ENCODE results near the gene FGF5.
"Not testable (repeated sequence)": the region's sequence is repeated elsewhere in the genome, so short reads cannot be mapped to it uniquely, and the experiment has no call there.

Gene FGF5

GRCh38 chr4:80271801-80272200 is 5.3 kb downstream of the FGF5 start:
- no peaks in the 10 kb centered on the region for H3K4me1 ChIP-seq (ENCODE audit: low read depth, poor library complexity, severe bottlenecking)
- no peak overlapping the region for H3K4me3 ChIP-seq (IDR thresholded peaks at IDR 0.05; ENCODE audit: insufficient read depth, low read depth, low read length)
- no peaks in the 10 kb centered on the region for H3K27me3 ChIP-seq (ENCODE audit: insufficient read depth, low read depth)
- H3K27ac ChIP-seq, result no peak overlapping the region
- H3K79me2 ChIP-seq (ENCODE audit: insufficient read depth, low read depth), result no peaks in the 10 kb centered on the region
- no peaks in the 10 kb centered on the region for H4K20me1 ChIP-seq (ENCODE audit: insufficient read depth)
- TF ChIP-seq CTCF (conservative IDR thresholded peaks at IDR 0.05; ENCODE audit: low read depth, low read length), result no peak
- H2AFZ ChIP-seq (ENCODE audit: low read depth), result no peak overlapping the region
- no peak overlapping the region for H3K4me2 ChIP-seq
- no peaks in the 10 kb centered on the region for H3K36me3 ChIP-seq (ENCODE audit: insufficient read depth)
- H3K9ac ChIP-seq, result no peak overlapping the region

- H3K36me3 ChIP-seq (ENCODE audit: insufficient read depth), result no peaks in the 10 kb centered on the region
- no peaks in the 10 kb centered on the region for H3K79me2 ChIP-seq (ENCODE audit: insufficient read depth, low read depth)
- H3K27me3 ChIP-seq (ENCODE audit: insufficient read depth, low read depth), result no peaks in the 10 kb centered on the region
- no peak overlapping the region for H3K4me3 ChIP-seq (IDR thresholded peaks at IDR 0.05; ENCODE audit: insufficient read depth, low read depth, low read length)
- no peak for TF ChIP-seq CTCF (conservative IDR thresholded peaks at IDR 0.05; ENCODE audit: low read depth, low read length)
- no peak overlapping the region for H3K4me2 ChIP-seq
- H2AFZ ChIP-seq (ENCODE audit: low read depth), result no peak overlapping the region
- no peak overlapping the region for H3K9ac ChIP-seq
- no peak overlapping the region for H3K27ac ChIP-seq
- no peaks in the 10 kb centered on the region for H4K20me1 ChIP-seq (ENCODE audit: insufficient read depth)
- H3K4me1 ChIP-seq (ENCODE audit: low read depth, poor library complexity, severe bottlenecking), result no peaks in the 10 kb centered on the region
These were observed 10.5 kb downstream of the FGF5 start for GRCh38 chr4:80276931-80277330.

GRCh38 chr4:80279751-80280150 is 13.3 kb downstream of the FGF5 start:
- Histone ChIP-seq H3K36me3 (ENCODE audit: insufficient read depth) (no peaks in the 10 kb centered on the region), H3K9ac (no peak overlapping the region), H3K79me2 (ENCODE audit: insufficient read depth, low read depth) (no peaks in the 10 kb centered on the region)

GRCh38 chr4:80286451-80286850 is 20.0 kb downstream of the FGF5 start:
- Histone ChIP-seq H3K4me3 (IDR thresholded peaks at IDR 0.05; ENCODE audit: insufficient read depth, low read depth, low read length) (no peak overlapping the region), H3K27ac (no peak overlapping the region), H3K36me3 (ENCODE audit: insufficient read depth) (no peaks in the 10 kb centered on the region), H3K4me1 (ENCODE audit: low read depth, poor library complexity, severe bottlenecking) (no peaks in the 10 kb centered on the region), H3K4me2 (no peak overlapping the region), H3K27me3 (ENCODE audit: insufficient read depth, low read depth) (no peaks in the 10 kb centered on the region), H3K9ac (no peak overlapping the region), H4K20me1 (ENCODE audit: insufficient read depth) (no peaks in the 10 kb centered on the region), H3K79me2 (ENCODE audit: insufficient read depth, low read depth) (no peaks in the 10 kb centered on the region), H2AFZ (ENCODE audit: low read depth) (no peak overlapping the region)
- TF ChIP-seq CTCF (conservative IDR thresholded peaks at IDR 0.05; ENCODE audit: low read depth, low read length), result no peak

More at GRCh38 chr4:80279751-80280150, 13.3 kb downstream of the FGF5 start:
- H3K27ac ChIP-seq, result no peak overlapping the region
- H3K4me3 ChIP-seq (IDR thresholded peaks at IDR 0.05; ENCODE audit: insufficient read depth, low read depth, low read length), result no peak overlapping the region
- no peak for TF ChIP-seq CTCF (conservative IDR thresholded peaks at IDR 0.05; ENCODE audit: low read depth, low read length)
- no peak overlapping the region for H2AFZ ChIP-seq (ENCODE audit: low read depth)
- no peak overlapping the region for H3K4me2 ChIP-seq
- no peaks in the 10 kb centered on the region for H3K4me1 ChIP-seq (ENCODE audit: low read depth, poor library complexity, severe bottlenecking)
- no peaks in the 10 kb centered on the region for H4K20me1 ChIP-seq (ENCODE audit: insufficient read depth)
- no peaks in the 10 kb centered on the region for H3K27me3 ChIP-seq (ENCODE audit: insufficient read depth, low read depth)

GRCh38 chr4:80290665-80291064 is 24.2 kb downstream of the FGF5 start:
- H3K4me2 ChIP-seq; H3K4me3 ChIP-seq (IDR thresholded peaks at IDR 0.05; ENCODE audit: insufficient read depth, low read depth, low read length); H3K36me3 ChIP-seq (ENCODE audit: insufficient read depth); H3K27ac ChIP-seq; H3K27me3 ChIP-seq (ENCODE audit: insufficient read depth, low read depth); H3K9ac ChIP-seq; H4K20me1 ChIP-seq (ENCODE audit: insufficient read depth); H3K79me2 ChIP-seq (ENCODE audit: insufficient read depth, low read depth); H2AFZ ChIP-seq (ENCODE audit: low read depth); H3K4me1 ChIP-seq (ENCODE audit: low read depth, poor library complexity, severe bottlenecking): not testable (repeated sequence)

Measured in KMS-11 (cell line).